K562 (cell line): ENCODE data around the gene IQCN. TPM values are rescaled to one million over a fixed set of nuclear protein-coding genes. Genes with fewer than 3 reads are reported as not detected.

Source experiments
- ATF3 ChIP-seq, 2 experiments: fragments of 450-650 bp in 1 of 2; sonication (generic) in 1 of 2; formaldehyde crosslinking in 1 of 2; IDR thresholded peaks in 1 of 2; conservative IDR thresholded peaks in 1 of 2; 2 replicates each; pipeline versions ENCODE4 v1.6.1 to v1.8.1; 2016 to 2023; ENCODE audit warnings: mild to moderate bottlenecking in 2 of 2, moderate library complexity in 2 of 2, inconsistent platforms in 1 of 2, missing genetic modification reagents in 1 of 2
- CREB5 ChIP-seq: fragments of 250-450 bp; sonication (Bioruptor Pico); IDR thresholded peaks from 2 replicates; pipeline ENCODE4 v1.5.0; 2020; ENCODE audit warnings: mild to moderate bottlenecking
- ERF ChIP-seq: fragments of 450-650 bp; formaldehyde crosslinking; IDR thresholded peaks from 2 replicates; pipeline ENCODE4 v1.4.0; 2020; ENCODE audit warnings: mild to moderate bottlenecking, mixed read lengths
- ETV5 ChIP-seq: sonication (generic); formaldehyde crosslinking; IDR thresholded peaks from 2 replicates; pipeline ENCODE4 v1.4.0; 2020; ENCODE audit warnings: low read depth, mild to moderate bottlenecking, missing genetic modification reagents
- MLX ChIP-seq, 2 experiments: fragments of 450-650 bp in 1 of 2; sonication (generic) in 1 of 2; formaldehyde crosslinking; conservative IDR thresholded peaks; 2 replicates each; pipeline versions ENCODE4 v1.4.0 to v1.8.1; 2020 to 2022; ENCODE audit warnings: mild to moderate bottlenecking in 1 of 2, missing genetic modification reagents in 1 of 2
- NR2C1 ChIP-seq, 2 experiments: fragments of 450-650 bp; IDR thresholded peaks; 2 replicates each; pipeline ENCODE4 v1.6.1; 2017; ENCODE audit warnings: mild to moderate bottlenecking in 2 of 2, antibody characterized with exemption in 1 of 2, inconsistent platforms in 1 of 2, missing compliant biosample characterization in 1 of 2, missing genetic modification characterization in 1 of 2
- NR3C1 ChIP-seq: sonication (generic); formaldehyde crosslinking; IDR thresholded peaks from 2 replicates; pipeline ENCODE4 v1.8.1; 2022; ENCODE audit warnings: missing genetic modification reagents
- PHF20 ChIP-seq: fragments of 450-650 bp; IDR thresholded peaks from 2 replicates; pipeline ENCODE4 v1.6.1; 2018; ENCODE audit not compliant: partially characterized antibody
- SIN3B ChIP-seq: fragments of 450-650 bp; IDR thresholded peaks from 2 replicates; pipeline ENCODE4 v1.6.1; 2017; ENCODE audit warnings: low read depth, mild to moderate bottlenecking, moderate library complexity
- SMAD1 ChIP-seq: fragments of 150-350 bp; IDR thresholded peaks from 2 replicates; pipeline ENCODE4 v1.6.1; 2014; ENCODE audit warnings: low read length, low read depth; ENCODE audit not compliant: partially characterized antibody
- SMAD3 ChIP-seq: fragments of 450-650 bp; formaldehyde crosslinking; conservative IDR thresholded peaks from 2 replicates; pipeline ENCODE4 v1.4.0; 2020; ENCODE audit warnings: mild to moderate bottlenecking
- SMARCE1 ChIP-seq: fragments of 450-650 bp; IDR thresholded peaks from 2 replicates; pipeline ENCODE4 v1.7.1; 2016; ENCODE audit warnings: mild to moderate bottlenecking
- U2AF2 ChIP-seq: fragments of 200-400 bp; formaldehyde crosslinking; optimal IDR thresholded peaks from 2 replicates; pipeline ENCODE3; 2017; ENCODE audit warnings: low read depth, mild to moderate bottlenecking, low read length
- ZHX1 ChIP-seq: fragments of 150-350 bp; conservative IDR thresholded peaks from 2 replicates; pipeline ENCODE4 v1.6.1; 2014; ENCODE audit warnings: low read length
- ZKSCAN1 ChIP-seq: fragments of 150-350 bp; IDR thresholded peaks from 2 replicates; pipeline ENCODE4 v1.6.1; 2016; ENCODE audit warnings: low read depth, low read length
- ZNF280B ChIP-seq: fragments of 250-450 bp; sonication (Bioruptor Pico); IDR thresholded peaks from 2 replicates; pipeline ENCODE4 v1.5.1; 2021; ENCODE audit warnings: mild to moderate bottlenecking
- ZNF699 ChIP-seq: fragments of 250-450 bp; sonication (Bioruptor Pico); IDR thresholded peaks from 2 replicates; pipeline ENCODE4 v1.8.0; 2021; ENCODE audit warnings: mild to moderate bottlenecking, moderate library complexity; ENCODE audit not compliant: insufficient replicate concordance
- ZSCAN29 ChIP-seq: fragments of 450-650 bp; IDR thresholded peaks from 2 replicates; pipeline ENCODE4 v1.6.1; 2017
- ZSCAN32 ChIP-seq: fragments of 450-650 bp; formaldehyde crosslinking; IDR thresholded peaks from 2 replicates; pipeline ENCODE4 v1.4.0; 2020; ENCODE audit warnings: mild to moderate bottlenecking, moderate library complexity
- polyA plus RNA-seq, 8 experiments: library from polyadenylated mRNA; depleted of rRNA in 4 of 8; stranded (reverse) in 5 of 8; unstranded in 3 of 8; fragments of >200 nt; fragmentation: Nextera tagmentation in 2 of 8; fragmentation: Illumina TruSeq in 1 of 8; extraction: Ambion mirVana in 2 of 8; extraction: Trizol in 1 of 8; gene quantifications; 2 replicates each; pipeline versions ENCODE4 v1.2.1 to v1.2.3, GENCODE V29; 2011 to 2014; ENCODE audit warnings: inconsistent platforms in 1 of 8, missing spikeins in 1 of 8
- total RNA-seq, 7 experiments: library from RNA; depleted of rRNA in 6 of 7; stranded (reverse); fragments of >200 nt in 6 of 7; fragmentation: Illumina TruSeq in 2 of 7; extraction: Trizol in 2 of 7; gene quantifications; 2 replicates each; pipeline versions ENCODE4 v1.2.1 to v1.2.3, GENCODE V29; 2011 to 2021; ENCODE audit warnings: low replicate concordance in 1 of 7

Gene IQCN
- total and polyA plus RNA-seq, 9 of the 15 experiments (the other 6 are each of a cell fraction or from before 2014, with no cell fraction given) = 0.01 to 0.07 (median 0.04) TPM; not detected in 3

- TF ChIP-seq ZNF280B (CRISPR knock-in tag) (no peak), SIN3B (no peak), PHF20 (peak; percentile 48), CREB5 (CRISPR knock-in tag) (no peak), U2AF2 (no peak), SMARCE1 (peak; percentile 48; the same call in 1 of the 2 replicates), ZKSCAN1 (no peak), NR2C1 (IDR thresholded peaks at IDR 0.05) (peak; percentile 22; the same call in 1 of the 2 replicates), NR2C1 (tag; IDR thresholded peaks at IDR 0.05) (peak; percentile 61; the same call in 1 of the 2 replicates), ZHX1 (no peak), ZSCAN32 (CRISPR knock-in tag) (no peak), ERF (0 out of 2 replicates have a peak, but pooled peaks have one; percentile 21), ZSCAN29 (peak; percentile 31), ATF3 (IDR thresholded peaks at IDR 0.05) (0 out of 2 replicates have a peak, but pooled peaks have one; percentile 43), ATF3 (CRISPR knock-in tag; conservative IDR thresholded peaks at IDR 0.05) (peak; percentile 53; the same call in 1 of the 2 replicates), ETV5 (no peak), SMAD3 (no peak), SMAD1 (no peak), NR3C1 (CRISPR knock-in tag) (no peak), MLX (CRISPR knock-in tag; conservative IDR thresholded peaks at IDR 0.05) (no peak), ZNF699 (CRISPR knock-in tag) (no peak)
These were observed 18.8 kb upstream of the IQCN start (continued) for GRCh38 chr19:18292810-18293641.
